Activated T-cell treated with anti-CD3 and anti-CD28 coated beads for 4 hours (primary cell): ENCODE measurements around the gene TENM4.

Experiments used
- DNase-seq: peaks from one replicate; pipeline ENCODE4 v3.0.0-alpha.2; 2020

TENM4 gene

DNA sequence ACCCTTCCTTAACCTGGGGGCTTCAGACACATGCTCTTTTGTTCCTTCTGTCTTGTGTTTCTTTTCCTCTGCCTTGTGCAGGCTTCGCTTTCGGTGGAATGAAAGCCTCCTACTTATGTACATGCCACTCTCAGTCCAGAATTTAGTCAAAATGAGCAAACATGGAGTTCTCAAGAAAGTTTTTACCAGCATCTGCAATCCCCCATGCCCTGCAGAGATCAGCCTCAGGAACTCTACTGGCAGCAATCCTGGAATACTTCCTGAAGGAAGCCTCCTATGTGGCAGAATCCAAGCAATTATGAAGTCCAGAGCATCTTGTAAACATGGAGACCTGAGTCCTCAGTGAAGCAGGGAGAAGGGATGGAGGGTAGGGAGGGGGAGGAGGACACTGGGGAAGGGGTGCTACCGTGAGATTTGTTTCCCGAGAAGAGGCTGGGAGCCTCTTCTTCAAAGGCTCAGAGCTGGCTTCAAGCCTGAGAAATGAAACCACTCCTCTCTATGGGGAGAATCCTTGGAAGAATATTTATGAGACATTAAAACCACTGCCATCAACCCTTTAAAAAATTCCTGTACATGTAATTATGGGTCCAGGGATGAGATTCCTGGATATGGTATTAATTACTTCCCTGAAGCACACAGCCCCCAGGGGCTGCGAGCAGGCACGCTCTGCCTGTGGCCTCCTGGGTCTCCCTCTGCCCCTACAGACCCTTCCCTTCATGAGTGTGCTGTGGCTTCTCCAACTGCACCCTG lies 58.4 kb downstream of the TENM4 start:
- DNase-seq, result no peak

DNA sequence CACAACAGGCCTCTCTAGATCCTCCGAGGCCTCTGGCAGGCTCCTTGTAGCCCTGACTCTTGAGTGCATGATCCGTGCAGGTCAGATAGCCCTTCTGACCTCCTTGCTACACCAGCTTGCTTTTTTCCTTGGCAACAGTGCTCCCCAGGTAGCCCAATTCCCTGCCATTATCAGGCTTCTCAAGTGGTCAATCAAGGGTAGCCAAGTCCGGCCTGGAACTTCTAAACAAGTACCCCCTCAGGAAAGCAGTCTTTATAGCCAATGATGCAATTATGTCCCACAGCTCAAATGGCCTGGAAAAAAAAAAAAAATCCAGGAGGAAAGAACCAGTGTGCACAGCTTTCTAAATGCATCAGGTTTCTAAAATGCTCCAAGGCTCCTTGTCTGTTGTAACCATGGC lies 59.8 kb downstream of the TENM4 start:
- no peak for DNase-seq

DNA sequence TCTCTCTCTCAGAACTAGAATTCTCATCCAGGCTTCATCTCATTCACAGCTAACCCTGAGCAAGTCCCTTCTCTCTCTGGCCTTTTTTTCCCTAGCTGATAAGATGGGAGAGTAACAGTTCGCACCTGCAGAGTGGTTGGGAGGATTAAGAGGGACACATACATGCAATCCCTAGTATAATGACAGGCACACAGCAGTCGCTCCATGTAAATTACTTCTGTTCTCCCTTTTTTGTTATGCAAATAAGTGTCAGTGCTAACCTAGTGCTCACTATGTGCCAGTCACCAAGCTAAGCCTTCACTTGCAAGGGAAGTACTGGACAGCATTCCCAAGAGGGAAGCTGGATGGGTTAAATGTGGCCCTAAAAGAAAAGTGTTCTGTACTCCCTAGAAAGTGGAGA lies 63.4 kb downstream of the TENM4 start:
- no peak for DNase-seq

DNA sequence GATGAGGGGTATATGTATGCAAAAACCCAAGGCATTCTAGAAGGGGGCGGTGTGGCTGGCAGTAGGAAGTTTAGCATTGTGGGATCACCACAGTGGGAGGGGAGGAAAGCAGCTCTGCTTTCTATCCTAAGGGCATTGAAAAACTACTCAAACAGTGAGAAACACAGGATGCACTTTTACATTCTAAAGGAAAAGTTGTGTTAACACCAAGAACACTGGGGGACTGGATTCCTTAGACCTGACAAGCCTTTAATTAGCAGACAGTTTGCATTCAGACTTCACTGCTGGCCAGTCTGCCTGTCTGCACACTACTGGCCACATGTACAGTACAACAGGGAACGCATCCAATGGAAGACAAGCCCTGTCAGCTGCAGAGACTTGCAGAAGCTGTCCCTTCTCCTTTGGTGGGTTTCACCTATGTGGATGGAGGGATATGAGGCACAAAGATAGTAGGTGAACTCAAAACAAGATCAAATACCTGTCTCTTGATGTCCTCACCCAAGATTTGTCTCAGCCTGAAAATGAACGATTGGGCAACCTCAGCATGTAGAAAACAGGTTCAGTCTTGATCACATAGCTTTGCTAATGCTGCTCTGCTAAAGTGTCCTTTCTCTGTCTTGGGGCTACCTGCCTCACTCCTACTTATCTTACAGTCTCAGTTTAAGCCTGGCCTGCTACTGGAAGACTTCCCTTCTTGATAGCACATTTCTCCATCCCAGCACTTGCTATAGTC lies 64.8 kb downstream of the TENM4 start:
- no peak for DNase-seq

DNA sequence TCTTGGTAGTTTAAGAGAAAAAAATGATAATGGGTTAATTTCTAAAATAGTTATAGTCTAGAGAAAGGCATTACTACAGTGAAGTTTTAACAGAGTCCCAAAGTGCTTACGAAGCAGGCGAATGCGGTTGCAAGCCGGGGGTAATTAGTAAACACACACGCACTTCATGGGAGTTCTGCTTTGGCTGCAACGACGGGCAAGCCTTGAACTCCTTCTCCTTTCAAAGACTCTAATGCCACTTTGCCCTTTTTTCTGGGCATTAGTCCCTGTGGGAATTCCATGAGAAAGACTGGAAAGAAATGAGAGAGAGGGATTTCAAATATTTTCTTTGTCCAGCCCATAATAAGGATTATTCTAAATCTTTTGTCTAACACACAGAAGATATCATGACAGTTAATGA lies 66.1 kb downstream of the TENM4 start:
- no peak for DNase-seq

DNA sequence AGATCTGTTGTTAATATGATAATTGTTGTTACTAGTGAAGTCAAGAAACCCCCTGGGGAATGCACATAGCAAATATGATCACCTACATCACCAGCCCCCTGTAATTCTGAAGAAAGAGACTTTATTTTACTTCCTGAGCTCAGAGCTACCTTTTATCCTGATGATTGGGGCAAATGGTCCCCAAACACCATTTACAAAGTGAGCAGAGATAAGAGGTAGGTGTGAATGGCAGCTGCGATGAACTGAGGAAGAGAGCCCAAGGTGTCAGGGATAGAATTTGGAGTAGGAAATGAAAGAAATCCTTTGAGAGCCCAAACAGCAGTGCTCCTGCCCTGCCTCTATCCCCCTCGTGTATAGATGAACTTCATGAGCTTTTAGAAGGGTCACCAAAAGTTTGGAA lies 69.1 kb downstream of the TENM4 start:
- no peak for DNase-seq

DNA sequence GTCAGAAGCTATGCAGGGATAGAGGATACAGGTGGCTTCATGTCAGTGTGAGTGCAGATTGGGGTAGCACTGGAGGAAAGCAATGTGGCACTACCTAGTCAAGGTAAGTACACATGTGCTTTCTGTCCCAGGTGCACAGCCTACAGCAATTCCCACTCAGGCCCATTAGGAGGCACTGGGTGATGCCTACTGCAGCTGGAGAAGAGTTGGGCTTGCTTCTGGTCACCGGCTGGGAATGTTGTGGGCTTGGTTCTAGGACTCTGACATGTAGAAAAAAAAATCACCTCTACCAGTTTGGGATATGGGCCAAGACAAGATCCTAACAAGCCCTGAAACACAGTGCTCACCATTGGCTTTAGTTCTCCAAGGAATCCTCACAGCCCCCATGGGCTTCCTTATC lies 69.7 kb downstream of the TENM4 start:
- DNase-seq, result no peak

DNA sequence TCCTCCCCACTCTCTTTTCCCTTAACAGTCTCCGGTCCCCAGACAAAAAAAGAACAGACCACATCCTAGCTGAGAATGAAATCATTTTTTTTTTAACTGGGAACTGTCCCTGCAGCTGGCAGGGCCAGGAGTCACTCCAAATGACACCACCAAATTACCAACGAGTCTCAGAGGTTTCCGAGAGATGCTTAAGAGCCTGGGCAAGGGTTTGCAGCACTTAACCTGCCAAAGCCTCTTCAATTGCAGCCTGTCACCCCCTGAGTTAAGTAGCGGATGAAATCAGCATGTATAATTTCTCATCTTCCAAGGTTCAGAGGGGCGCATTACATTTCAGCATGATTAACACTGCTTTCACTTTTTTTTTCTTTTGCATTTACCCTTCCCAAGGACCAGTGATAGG lies 71.8 kb downstream of the TENM4 start:
- DNase-seq, result no peak

DNA sequence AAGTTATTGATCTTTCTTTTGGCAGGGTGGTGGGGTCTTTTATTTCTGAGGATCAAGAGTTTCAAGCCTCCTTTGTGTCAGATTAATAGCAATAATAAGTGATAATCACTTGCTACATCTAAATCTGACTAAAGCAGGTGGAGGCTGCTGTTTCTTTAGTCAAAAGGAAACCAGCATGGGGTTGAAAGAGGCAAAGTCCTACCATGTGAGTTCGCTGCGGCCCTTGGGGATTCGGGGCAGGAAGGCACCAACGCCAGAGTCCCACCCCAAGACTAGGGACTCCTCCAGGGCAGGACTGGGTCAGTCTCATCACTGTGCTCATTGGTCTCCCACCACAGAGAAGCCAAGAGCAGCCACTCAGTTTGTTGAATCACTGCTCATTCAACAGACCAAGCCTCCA lies 73.0 kb downstream of the TENM4 start:
- no peak for DNase-seq

DNA sequence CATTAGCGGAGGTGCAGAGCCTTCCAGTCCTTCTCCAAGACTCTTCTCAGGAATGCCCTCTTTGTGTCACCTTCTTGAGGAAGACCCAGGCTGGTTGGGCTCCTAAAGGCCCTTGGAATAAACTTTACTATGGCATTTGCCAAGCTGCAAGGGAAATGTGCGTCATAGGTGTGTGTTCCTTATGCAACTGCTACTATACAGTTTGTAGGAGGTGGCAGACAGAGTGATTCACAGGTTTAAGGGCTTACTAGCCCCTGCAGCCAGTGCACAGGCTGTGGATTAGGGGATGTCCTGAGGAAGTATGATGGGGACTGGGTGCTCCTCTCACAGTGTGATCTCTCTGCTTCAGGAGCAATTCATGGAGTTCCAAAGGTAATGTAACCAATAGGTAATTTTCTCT lies 74.6 kb downstream of the TENM4 start:
- no peak for DNase-seq

DNA sequence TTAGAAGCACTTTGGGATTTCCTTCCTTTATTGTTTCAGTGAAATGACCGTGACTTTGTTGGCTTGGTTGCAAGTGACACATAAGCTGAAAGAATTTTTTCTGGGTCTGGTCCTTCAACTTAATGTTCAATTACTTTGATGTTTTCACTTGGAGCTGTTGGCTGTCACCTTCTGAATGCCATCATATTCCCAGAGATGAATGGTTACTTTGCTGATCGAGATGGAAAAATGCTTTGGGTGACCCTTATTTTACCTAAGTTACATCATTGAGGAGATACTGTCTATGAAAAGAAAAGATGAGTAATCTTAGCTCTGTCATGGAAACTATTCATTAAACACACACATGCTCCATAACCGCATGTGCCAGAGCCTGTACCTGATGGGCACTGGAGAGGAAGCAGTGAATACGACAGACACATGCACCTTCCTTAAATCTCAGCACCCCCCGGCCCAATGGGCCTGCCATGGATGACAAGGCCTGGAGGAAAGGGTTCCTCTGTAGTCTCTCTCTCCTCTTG lies 76.9 kb downstream of the TENM4 start:
- no peak for DNase-seq

DNA sequence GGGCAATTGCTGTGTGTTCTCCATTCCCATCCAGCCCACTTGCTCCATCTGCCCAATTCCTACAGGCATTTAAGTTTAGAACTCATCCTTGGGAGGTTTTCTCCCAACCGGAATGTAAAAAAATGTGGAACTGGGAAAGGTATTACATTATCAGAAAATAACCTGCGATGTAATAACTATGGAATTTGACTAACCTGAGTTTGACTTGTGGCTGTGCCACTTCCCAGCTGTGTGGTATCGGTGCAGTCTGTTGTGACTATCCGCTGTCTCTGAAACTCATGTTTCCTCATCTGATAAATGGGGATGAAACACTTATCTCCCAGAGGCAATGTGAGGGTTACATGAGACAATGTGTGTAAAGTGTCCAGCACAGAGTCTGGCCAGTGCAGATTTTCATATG lies 77.6 kb downstream of the TENM4 start:
- DNase-seq, result no peak

DNA sequence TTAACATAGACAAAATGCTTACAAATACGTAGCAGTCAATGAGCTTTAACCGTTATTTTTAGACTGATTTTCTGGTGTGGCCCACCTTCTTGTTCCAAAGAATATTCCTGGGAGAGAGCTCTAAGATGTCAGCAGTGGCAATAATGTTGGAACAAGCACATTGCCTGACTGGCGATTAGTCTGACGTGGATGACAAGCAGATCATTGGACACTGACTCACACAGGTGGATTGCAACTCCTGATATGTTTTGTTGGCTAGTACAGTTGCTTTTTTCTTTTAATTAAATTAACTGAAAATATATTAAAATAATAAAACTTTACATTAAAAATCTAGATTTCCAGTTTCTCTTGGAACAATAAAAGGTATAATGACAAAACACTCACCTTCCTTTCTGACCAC lies 78.0 kb downstream of the TENM4 start:
- no peak for DNase-seq

DNA sequence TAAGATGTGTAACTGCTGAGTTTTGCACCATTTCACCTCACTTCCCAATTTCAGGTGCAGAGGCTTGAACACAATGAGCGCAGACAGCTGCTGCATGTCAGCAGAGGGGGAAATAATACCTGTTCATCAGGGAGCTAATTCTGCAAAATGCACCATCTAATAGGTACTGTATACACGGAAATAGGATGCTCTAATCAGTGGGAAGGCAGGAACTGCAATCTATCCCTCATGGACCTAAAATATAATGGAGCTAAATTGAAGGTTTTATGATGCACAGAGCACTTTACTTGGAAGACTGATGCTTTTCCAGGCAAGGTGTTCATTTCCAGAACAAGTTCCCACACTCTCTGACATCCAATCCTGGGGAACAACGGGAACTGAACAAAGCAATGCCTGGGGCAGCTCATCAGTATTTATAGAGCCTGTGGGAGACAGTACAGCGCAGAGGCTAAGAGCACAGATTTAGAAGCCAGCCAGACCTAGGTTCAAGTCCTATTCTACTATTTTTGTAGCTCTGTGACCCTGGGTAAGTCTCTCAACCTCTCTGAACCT lies 78.5 kb downstream of the TENM4 start:
- DNase-seq, result no peak

DNA sequence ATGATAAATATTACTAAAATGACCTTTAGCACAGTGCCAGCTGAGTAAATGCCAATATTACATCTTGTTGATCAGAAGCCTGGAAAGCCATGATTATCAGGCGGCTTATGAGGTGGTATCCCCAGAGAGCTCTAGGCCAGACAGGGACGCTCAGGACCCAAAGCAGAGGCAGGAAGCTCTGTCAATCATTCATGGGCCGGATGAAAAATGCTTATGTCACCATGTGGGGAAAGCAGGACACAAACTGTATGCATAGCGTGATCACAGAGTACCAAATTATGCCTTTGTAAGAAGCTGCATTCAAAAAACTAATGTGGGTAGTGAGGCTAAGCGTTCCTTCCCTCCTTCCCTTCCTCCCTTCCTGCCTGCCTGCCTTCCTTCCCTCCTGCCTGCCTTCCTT lies 82.6 kb downstream of the TENM4 start:
- DNase-seq, result no peak

DNA sequence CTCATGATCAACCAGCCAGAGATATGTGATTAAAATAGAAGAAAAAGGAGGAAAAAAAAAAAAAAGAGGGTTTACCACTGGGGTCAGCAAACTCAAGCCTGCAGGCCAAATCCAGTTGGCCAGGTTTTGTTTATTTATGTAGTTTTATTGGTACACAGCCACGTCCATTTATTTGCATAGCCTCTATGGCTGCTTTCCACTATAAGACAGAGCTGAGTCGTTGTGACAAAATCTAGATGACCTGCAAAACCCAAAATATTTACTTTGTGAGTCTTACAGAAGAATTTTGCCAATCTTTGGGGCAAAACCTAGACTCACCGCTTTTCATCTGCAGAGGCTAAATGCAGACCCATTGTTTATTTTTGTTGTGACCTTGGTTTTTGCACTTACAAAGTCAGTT lies 87.1 kb downstream of the TENM4 start:
- DNase-seq, result no peak

DNA sequence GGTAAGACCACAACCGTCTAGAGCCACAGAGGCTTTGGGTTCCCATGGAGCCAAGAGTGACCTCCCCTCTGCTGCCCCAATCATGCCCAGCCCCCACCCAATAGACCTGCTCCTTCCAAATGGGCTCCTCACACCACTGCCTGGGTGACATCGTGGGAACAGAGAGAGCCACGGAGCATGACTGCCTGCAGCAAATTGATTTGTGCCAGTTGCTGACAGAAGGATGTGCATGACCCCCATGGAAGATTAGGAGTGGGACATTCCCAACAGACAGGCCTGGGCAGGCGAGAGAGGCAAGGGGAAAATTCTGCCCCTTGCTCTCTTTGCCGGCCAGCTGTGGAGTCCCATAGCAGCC lies 88.5 kb downstream of the TENM4 start:
- DNase-seq, result no peak

DNA sequence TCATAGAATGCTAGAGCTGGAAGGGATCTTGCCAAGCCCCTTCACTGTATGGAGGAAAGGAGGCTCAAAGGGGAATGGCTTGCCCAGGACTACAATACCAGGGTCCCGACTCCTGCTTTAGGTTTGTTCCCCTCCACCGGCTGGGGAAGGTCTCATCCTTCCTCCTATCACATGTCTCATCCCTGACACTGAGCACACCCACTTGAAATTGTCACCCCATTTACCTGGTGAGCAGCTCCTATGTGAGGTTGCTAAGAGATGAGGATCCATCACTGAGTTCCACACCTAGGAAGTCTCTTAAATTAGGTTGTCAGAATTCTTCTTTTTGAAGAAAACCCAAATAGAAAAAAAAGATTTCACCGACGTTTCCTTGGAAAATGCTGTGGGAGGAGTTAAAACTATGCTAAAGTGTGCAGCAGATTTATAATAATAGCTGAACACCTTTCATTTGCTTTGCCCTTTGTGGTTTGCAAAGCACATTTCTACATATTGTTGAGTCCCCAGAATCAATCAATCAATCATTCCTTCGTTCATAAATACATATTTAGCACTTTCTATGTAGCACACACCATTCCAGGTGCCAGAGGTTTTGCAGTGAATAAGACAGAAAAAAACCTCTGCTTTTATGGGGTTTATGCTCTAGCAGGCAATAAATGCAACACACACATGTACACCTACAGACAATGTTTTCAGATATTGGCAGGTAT lies 91.7 kb downstream of the TENM4 start:
- no peak for DNase-seq

DNA sequence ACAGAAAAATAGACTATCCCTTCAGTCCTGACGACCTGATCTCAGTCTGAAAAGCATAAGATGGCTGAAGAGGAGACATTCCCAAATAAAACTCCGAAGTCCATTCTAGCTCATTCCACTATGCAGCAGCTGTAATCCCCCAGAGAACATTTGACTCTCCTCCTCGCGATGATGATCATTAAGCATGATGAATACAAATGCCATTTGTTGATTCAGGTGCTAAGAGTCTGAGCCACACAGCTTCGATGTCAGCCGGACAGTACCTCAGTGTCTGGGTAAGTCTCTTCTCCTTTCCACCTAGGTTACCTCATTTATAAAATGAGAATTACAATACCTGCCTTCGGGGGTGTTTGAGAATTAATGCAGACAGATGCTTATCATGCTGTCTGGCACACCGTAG lies 94.8 kb downstream of the TENM4 start:
- no peak for DNase-seq

DNA sequence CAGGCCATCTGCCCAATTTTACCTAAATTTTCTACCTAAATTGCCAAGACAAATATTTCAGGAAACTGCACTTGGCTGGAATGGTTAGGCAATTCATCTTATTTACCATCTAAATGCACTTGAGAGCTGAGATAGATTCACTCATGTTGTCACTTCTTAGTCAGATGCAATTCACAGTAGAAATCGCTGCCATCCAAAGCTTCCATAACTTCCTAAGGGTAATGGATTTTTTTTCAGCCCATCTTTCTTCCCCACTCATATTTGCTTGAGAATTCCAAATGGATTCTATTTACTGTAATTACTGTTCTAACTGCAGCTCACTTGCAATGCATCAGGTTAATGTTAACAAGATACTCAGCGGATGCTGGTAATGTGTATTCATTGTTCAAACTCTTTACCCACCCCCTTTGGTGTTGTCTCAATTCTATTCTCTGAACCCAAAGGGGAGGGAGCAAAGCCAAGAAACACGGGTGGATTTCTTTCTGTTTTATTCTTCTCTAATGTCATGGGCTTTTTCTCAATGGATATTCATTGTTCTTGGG lies 96.0 kb downstream of the TENM4 start:
- DNase-seq, result no peak

DNA sequence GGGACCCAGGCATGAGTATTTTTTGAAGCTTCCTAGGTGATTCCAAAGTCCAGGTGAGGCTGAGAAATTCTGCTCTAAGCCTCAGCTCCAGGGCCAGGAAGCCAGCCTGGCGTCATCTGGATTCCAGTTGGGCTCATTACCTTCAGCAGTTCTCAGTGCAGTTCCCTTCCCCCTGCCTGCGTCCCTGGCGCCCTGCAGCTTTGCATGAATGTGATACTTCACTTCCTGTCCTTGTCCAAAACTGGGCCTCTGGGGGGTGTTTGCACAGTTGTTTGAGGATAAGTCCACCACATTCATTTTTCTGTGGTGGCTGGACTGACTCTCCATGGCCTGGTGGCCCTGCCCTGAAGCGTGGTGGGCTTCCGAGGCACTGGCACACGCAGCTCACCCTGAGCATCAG lies 98.1 kb downstream of the TENM4 start:
- DNase-seq, result no peak

DNA sequence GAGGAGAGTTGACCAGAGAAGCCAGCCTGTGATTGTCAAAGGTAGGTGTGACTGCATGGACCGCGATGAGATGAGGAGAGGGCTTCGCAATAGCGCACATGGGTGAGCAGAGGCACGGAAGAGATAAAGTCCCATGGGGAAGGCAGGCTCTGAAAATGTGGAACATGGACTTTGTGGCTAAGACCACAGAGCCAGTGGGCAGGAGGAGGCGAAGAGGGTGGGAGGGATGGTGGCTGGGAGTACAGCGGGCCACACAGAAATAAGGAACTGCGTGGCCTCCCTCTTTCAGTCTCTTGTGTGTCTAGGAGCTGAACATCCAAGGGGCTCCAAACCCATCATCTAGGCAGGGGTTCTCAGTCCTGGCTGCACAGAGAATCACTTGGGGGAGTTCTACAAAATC lies 98.6 kb downstream of the TENM4 start:
- no peak for DNase-seq

DNA sequence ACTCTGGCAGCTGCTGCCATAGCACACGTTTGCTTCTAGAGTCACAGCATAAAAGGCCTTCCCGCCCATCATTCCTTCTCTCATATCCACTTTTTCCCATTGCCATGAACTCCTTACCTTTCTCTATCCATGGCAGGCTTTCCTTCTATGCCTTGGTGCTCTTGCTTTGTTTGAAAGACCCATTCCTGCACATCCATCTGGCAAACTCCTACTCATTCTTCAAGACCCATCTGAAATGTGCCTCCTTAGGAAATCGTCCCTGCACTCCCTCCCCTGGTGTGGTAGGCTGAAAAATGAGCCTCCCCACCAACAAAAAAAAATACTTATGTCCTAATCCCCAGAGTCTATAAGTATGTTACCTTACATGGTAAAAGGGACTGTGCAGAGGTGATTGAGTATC lies 100.3 kb downstream of the TENM4 start:
- no peak for DNase-seq
